ENCODE measurements around the gene USHBP1.

GRCh38 chr19:17311455-17312188 lies 47.1 kb upstream of the USHBP1 start:
- TF ChIP-seq CTCF (IDR thresholded peaks at IDR 0.05) (no peak), POLR2A (IDR thresholded peaks at IDR 0.05) (no peak)

All from right lobe of liver (tissue), 4 donors.